ENCODE measurements around the gene ARRB2. TPM values are rescaled to one million over a fixed set of nuclear protein-coding genes. Genes with fewer than 3 reads are reported as not detected.
A peak's percentile ranks its signal among the peaks of the same experiment; 100 is the strongest.

ARRB2 gene
- total RNA-seq, 1 donor from 2014 or later: 10.3 TPM

DNA sequence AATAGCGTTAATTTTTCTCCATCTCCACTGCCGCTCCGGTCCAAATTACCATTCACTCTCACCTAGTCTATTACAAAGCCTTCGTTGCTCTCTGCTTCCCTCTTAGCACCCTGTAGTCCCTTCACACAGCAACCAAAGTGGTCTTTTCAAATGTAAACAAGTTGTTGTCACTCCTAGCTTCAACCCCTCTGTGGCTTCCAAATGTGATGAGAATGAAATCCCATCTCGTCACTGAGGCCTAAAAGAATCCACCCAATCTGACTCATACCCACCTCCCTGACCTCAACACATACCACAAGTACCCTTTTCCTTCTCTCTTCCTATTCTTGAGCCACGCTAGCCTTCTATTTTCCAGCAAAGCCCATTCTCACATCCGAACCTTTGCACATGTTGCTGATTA, 4.3 kb upstream of the ARRB2 start:
- Histone ChIP-seq H3K79me2 (ENCODE audit: insufficient read depth, low read length) (peaks cover 31% of the 10 kb centered on the region), H4K20me1 (ENCODE audit: insufficient read depth, low read length) (peaks cover 16% of the 10 kb centered on the region), H3K4me3 (ENCODE audit: insufficient read depth, low read depth, low read length) (no peak overlapping the region), H3K36me3 (ENCODE audit: insufficient read depth, low read length) (no peaks in the 10 kb centered on the region), H3K9ac (ENCODE audit: low read length) (no peak overlapping the region), H3K9me3 (ENCODE audit: insufficient read depth, low read depth, low read length) (no peaks in the 10 kb centered on the region), H3K27me3 (ENCODE audit: insufficient read depth, low read length) (no peaks in the 10 kb centered on the region), H3K27ac (ENCODE audit: low read depth, low read length) (no peak overlapping the region), H3K4me1 (ENCODE audit: insufficient read depth, low read length) (peaks cover 18% of the 10 kb centered on the region), H2AFZ (ENCODE audit: low read depth, low read length) (no peak overlapping the region), H3K4me2 (ENCODE audit: low read length) (peak overlapping the region; percentile 19)
- Mint-ChIP-seq H3K36me3 (ENCODE audit: low read depth, unreplicated experiment) (no peaks in the 10 kb centered on the region), H3K27me3 (ENCODE audit: low read depth, unreplicated experiment) (no peaks in the 10 kb centered on the region), H3K4me3 (ENCODE audit: unreplicated experiment) (peak overlapping the region; percentile 55), H3K9me3 (ENCODE audit: unreplicated experiment) (no peaks in the 10 kb centered on the region), H3K27ac (ENCODE audit: unreplicated experiment) (peak overlapping the region; percentile 84), H3K4me1 (ENCODE audit: low read depth, unreplicated experiment) (peaks cover 21% of the 10 kb centered on the region)
- FAIRE-seq (no peak), DNase-seq (ENCODE audit: low read depth) (peak; percentile 39)
- TF ChIP-seq EZH2 (IDR thresholded peaks at IDR 0.05; ENCODE audit: insufficient read depth, low read length): no peak
- TF ChIP-seq, protein P1, sequence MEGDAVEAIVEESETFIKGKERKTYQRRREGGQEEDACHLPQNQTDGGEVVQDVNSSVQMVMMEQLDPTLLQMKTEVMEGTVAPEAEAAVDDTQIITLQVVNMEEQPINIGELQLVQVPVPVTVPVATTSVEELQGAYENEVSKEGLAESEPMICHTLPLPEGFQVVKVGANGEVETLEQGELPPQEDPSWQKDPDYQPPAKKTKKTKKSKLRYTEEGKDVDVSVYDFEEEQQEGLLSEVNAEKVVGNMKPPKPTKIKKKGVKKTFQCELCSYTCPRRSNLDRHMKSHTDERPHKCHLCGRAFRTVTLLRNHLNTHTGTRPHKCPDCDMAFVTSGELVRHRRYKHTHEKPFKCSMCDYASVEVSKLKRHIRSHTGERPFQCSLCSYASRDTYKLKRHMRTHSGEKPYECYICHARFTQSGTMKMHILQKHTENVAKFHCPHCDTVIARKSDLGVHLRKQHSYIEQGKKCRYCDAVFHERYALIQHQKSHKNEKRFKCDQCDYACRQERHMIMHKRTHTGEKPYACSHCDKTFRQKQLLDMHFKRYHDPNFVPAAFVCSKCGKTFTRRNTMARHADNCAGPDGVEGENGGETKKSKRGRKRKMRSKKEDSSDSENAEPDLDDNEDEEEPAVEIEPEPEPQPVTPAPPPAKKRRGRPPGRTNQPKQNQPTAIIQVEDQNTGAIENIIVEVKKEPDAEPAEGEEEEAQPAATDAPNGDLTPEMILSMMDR (IDR thresholded peaks at IDR 0.05; ENCODE audit: insufficient read depth, low read depth, low read length): no peak

DNA sequence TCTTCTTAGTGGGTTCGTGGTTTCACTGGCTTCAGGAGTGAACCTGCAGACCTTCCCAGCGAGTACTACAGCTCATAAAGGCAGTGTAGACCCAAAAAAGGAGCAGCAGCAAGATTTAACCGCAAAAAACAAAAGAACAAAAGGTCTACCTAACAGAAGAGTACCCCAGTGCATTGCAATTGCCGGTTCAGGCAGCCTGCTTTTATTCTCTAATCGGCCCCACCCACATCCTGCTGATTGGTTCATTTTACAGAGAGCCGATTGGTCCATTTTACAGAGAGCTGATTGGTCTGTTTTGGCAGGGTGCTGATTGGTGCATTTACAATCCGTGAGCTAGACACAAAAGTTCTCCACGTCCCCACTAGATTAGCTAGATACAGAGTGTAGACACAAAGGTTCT, 2.0 kb upstream of the ARRB2 start:
- no peaks in the 10 kb centered on the region for H4K20me1 ChIP-seq (ENCODE audit: insufficient read depth, low read length)
- no peaks in the 10 kb centered on the region for H3K27me3 Mint-ChIP-seq (ENCODE audit: low read depth, unreplicated experiment)
- no peak overlapping the region for H3K27ac Mint-ChIP-seq (ENCODE audit: unreplicated experiment)
- H3K9me3 ChIP-seq (ENCODE audit: insufficient read depth, low read depth, low read length): no peaks in the 10 kb centered on the region
- no peak overlapping the region for H2AFZ ChIP-seq (ENCODE audit: low read depth, low read length)
- no peak overlapping the region for H3K4me2 ChIP-seq (ENCODE audit: low read length)
- H3K79me2 ChIP-seq (ENCODE audit: insufficient read depth, low read length): peaks cover 8% of the 10 kb centered on the region
- H3K27me3 ChIP-seq (ENCODE audit: insufficient read depth, low read length): no peaks in the 10 kb centered on the region
- H3K36me3 ChIP-seq (ENCODE audit: insufficient read depth, low read length): no peaks in the 10 kb centered on the region
- no peak overlapping the region for H3K4me3 ChIP-seq (ENCODE audit: insufficient read depth, low read depth, low read length)
- H3K4me1 Mint-ChIP-seq (ENCODE audit: low read depth, unreplicated experiment): peaks cover 12% of the 10 kb centered on the region
- H3K27ac ChIP-seq (ENCODE audit: low read depth, low read length): no peak overlapping the region
- H3K9ac ChIP-seq (ENCODE audit: low read length): no peak overlapping the region
- FAIRE-seq (no peak), DNase-seq (ENCODE audit: low read depth) (no peak)
- no peaks in the 10 kb centered on the region for H3K9me3 Mint-ChIP-seq (ENCODE audit: unreplicated experiment)
- no peak overlapping the region for H3K4me3 Mint-ChIP-seq (ENCODE audit: unreplicated experiment)
- H3K36me3 Mint-ChIP-seq (ENCODE audit: low read depth, unreplicated experiment): no peaks in the 10 kb centered on the region
- TF ChIP-seq, protein P1 (IDR thresholded peaks at IDR 0.05; ENCODE audit: insufficient read depth, low read depth, low read length): no peak
- peaks cover 8% of the 10 kb centered on the region for H3K4me1 ChIP-seq (ENCODE audit: insufficient read depth, low read length)

DNA sequence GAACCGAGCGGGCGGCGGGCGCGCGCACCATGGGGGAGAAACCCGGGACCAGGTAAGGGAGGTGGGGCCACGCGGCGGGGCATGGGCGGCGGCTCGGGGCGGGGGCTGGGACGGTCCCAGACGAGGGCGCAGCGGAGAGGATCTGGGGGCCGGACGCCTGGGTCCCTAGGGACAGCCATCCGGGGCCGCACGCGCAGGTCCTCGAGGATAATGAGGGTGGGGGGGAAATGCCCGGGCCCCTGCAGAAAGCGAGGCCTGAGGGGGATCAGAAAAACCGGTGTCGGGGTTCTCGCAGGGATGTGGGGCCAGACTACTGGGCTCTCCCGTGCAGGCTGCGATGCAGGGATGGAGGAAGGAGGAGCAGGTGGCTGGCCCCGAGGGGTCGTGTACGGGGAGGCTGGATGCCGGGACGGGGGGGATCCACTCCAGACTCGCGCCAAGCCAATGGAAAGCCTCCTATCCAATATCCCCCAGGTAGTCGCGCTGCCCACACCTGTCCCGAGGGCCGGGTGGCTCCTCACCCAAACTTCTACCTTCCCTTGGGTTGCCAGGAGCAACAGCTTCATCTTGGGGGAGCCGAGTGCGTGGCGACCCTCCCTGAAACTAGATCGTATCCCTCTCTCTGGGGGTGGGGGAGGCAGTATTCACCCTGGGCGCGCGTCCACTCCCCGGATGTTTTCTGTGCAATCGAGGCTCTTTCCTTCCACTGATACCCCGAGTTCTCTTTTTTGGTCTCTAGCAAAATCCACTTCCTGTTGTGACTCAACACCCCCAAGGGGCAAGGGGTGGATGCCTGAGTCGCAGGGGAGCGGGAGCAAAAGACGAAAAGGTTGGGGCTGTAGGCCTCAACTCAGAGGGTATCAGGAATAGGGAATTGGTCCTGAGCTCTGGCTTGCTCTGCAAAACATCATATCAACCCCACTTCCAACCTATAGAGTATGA, 532 bp downstream of the ARRB2 start:
- Mint-ChIP-seq H3K9me3 (ENCODE audit: unreplicated experiment) (no peaks in the 10 kb centered on the region), H3K27ac (ENCODE audit: unreplicated experiment) (no peak overlapping the region), H3K36me3 (ENCODE audit: low read depth, unreplicated experiment) (peaks cover 3% of the 10 kb centered on the region), H3K27me3 (ENCODE audit: low read depth, unreplicated experiment) (peaks cover 8% of the 10 kb centered on the region), H3K4me3 (ENCODE audit: unreplicated experiment) (peak overlapping the region; percentile 83), H3K4me1 (ENCODE audit: low read depth, unreplicated experiment) (peaks cover 10% of the 10 kb centered on the region)
- TF ChIP-seq EZH2 (IDR thresholded peaks at IDR 0.05; ENCODE audit: insufficient read depth, low read length): no peak
- TF ChIP-seq, protein P1 (IDR thresholded peaks at IDR 0.05; ENCODE audit: insufficient read depth, low read depth, low read length): no peak
- H3K4me2 ChIP-seq (ENCODE audit: low read length): peak overlapping the region; percentile 92
- DNase-seq (ENCODE audit: low read depth) (no peak), FAIRE-seq (no peak)
- H3K36me3 ChIP-seq (ENCODE audit: insufficient read depth, low read length): no peaks in the 10 kb centered on the region
- no peaks in the 10 kb centered on the region for H4K20me1 ChIP-seq (ENCODE audit: insufficient read depth, low read length)
- peak overlapping the region; percentile 55 for H3K4me3 ChIP-seq (ENCODE audit: insufficient read depth, low read depth, low read length)
- no peaks in the 10 kb centered on the region for H3K79me2 ChIP-seq (ENCODE audit: insufficient read depth, low read length)
- H3K9ac ChIP-seq (ENCODE audit: low read length): peak overlapping the region; percentile 61
- H3K4me1 ChIP-seq (ENCODE audit: insufficient read depth, low read length): peaks cover 7% of the 10 kb centered on the region
- H3K9me3 ChIP-seq (ENCODE audit: insufficient read depth, low read depth, low read length): no peaks in the 10 kb centered on the region
- peak overlapping the region; percentile 55 for H3K27ac ChIP-seq (ENCODE audit: low read depth, low read length)
- peak overlapping the region; percentile 34 for H2AFZ ChIP-seq (ENCODE audit: low read depth, low read length)
- H3K27me3 ChIP-seq (ENCODE audit: insufficient read depth, low read length): no peaks in the 10 kb centered on the region
